Measurements from ENCODE around the gene ALG2.

The ALG2 gene

GRCh38 chr9:99181206-99181605 lies 40.5 kb downstream of the ALG2 start:
- Histone ChIP-seq H3K36me3 (ENCODE audit: control insufficient read depth, insufficient read depth, low read length) (no peaks in the 10 kb centered on the region), H3K27me3 (replicated peaks; ENCODE audit: control insufficient read depth, insufficient read depth, low read length) (no peaks in the 10 kb centered on the region), H3K4me3 (replicated peaks; ENCODE audit: low read depth, low read length) (no peak overlapping the region)
- DNase-seq (ENCODE audit: extremely low read depth, insufficient read length) = no peak
- no peak for TF ChIP-seq CTCF (IDR thresholded peaks at IDR 0.05; ENCODE audit: insufficient read depth, low read length, poor library complexity, severe bottlenecking)

- no peak for TF ChIP-seq CTCF (IDR thresholded peaks at IDR 0.05; ENCODE audit: insufficient read depth, low read length, poor library complexity, severe bottlenecking)
These were observed 41.1 kb downstream of the ALG2 start for GRCh38 chr9:99180662-99181061.

GRCh38 chr9:99180199-99180598 lies 41.5 kb downstream of the ALG2 start:
- Histone ChIP-seq H3K4me3 (replicated peaks; ENCODE audit: low read depth, low read length) (no peak overlapping the region), H3K36me3 (ENCODE audit: control insufficient read depth, insufficient read depth, low read length) (no peaks in the 10 kb centered on the region), H3K27me3 (replicated peaks; ENCODE audit: control insufficient read depth, insufficient read depth, low read length) (no peaks in the 10 kb centered on the region)
- TF ChIP-seq CTCF (IDR thresholded peaks at IDR 0.05; ENCODE audit: insufficient read depth, low read length, poor library complexity, severe bottlenecking) = no peak
- DNase-seq (ENCODE audit: extremely low read depth, insufficient read length) = peak; percentile 64

More at GRCh38 chr9:99180662-99181061, 41.1 kb downstream of the ALG2 start:
- H3K36me3 ChIP-seq (ENCODE audit: control insufficient read depth, insufficient read depth, low read length) = no peaks in the 10 kb centered on the region
- no peak overlapping the region for H3K4me3 ChIP-seq (replicated peaks; ENCODE audit: low read depth, low read length)
- no peaks in the 10 kb centered on the region for H3K27me3 ChIP-seq (replicated peaks; ENCODE audit: control insufficient read depth, insufficient read depth, low read length)
- DNase-seq (ENCODE audit: extremely low read depth, insufficient read length) = no peak

GRCh38 chr9:99178912-99179872 lies 42.5 kb downstream of the ALG2 start:
- DNase-seq (ENCODE audit: extremely low read depth, insufficient read length) = no peak
- no peaks in the 10 kb centered on the region for H3K36me3 ChIP-seq (ENCODE audit: control insufficient read depth, insufficient read depth, low read length)
- no peak for TF ChIP-seq CTCF (IDR thresholded peaks at IDR 0.05; ENCODE audit: insufficient read depth, low read length, poor library complexity, severe bottlenecking)

GRCh38 chr9:99177576-99178366 lies 44.0 kb downstream of the ALG2 start:
- H3K27me3 ChIP-seq (replicated peaks; ENCODE audit: control insufficient read depth, insufficient read depth, low read length) = no peaks in the 10 kb centered on the region
- no peak overlapping the region for H3K4me3 ChIP-seq (replicated peaks; ENCODE audit: low read depth, low read length)
- DNase-seq (ENCODE audit: extremely low read depth, insufficient read length) = no peak

More at GRCh38 chr9:99178912-99179872, 42.5 kb downstream of the ALG2 start:
- Histone ChIP-seq H3K4me3 (replicated peaks; ENCODE audit: low read depth, low read length) (no peak overlapping the region), H3K27me3 (replicated peaks; ENCODE audit: control insufficient read depth, insufficient read depth, low read length) (no peaks in the 10 kb centered on the region)

More at GRCh38 chr9:99177576-99178366, 44.0 kb downstream of the ALG2 start:
- H3K36me3 ChIP-seq (ENCODE audit: control insufficient read depth, insufficient read depth, low read length) = no peaks in the 10 kb centered on the region
- TF ChIP-seq CTCF (IDR thresholded peaks at IDR 0.05; ENCODE audit: insufficient read depth, low read length, poor library complexity, severe bottlenecking) = no peak

Measured in GM06990 (cell line).